GM18951 (cell line): Measurements from ENCODE around the gene CADM1.

Experiments used
- POLR2A ChIP-seq: IDR thresholded peaks from 4 replicates; pipeline ENCODE4 v1.6.1; 2011; ENCODE audit warnings: mild to moderate bottlenecking; ENCODE audit not compliant: insufficient read length, insufficient read depth; ENCODE audit errors: extremely low read depth
- in situ Hi-C: fragments of 300-500 bp; cut with MboI; formaldehyde crosslinking; loops from one replicate; pipeline ENCODE4 v1.12.0; 2022; ENCODE audit warnings: low sequenced_read_pairs, mixed read lengths, inconsistent platforms; ENCODE audit not compliant: unreplicated experiment

Gene CADM1

DNA sequence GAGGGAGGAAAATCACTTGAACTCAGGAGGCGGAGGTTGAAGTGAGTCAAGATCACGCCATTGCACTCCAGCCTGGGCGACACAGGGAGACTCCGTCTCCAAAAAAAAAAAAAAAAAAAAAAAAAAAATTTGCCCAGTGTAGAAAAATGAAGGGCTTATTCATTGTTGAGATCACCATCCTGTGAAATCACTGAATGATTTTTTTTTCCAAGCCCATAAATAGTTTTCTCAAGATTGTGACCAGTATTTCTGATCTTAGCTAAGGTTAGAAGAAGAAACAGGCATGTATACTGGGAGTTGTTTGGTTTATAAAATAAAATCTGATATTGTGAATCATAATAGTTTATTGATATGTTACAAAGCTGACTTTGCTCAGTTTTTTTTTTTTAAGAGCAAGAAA, 269.4 kb downstream of the CADM1 start:
- in situ Hi-C loops, result no loop called here
- no peak for TF ChIP-seq POLR2A

DNA sequence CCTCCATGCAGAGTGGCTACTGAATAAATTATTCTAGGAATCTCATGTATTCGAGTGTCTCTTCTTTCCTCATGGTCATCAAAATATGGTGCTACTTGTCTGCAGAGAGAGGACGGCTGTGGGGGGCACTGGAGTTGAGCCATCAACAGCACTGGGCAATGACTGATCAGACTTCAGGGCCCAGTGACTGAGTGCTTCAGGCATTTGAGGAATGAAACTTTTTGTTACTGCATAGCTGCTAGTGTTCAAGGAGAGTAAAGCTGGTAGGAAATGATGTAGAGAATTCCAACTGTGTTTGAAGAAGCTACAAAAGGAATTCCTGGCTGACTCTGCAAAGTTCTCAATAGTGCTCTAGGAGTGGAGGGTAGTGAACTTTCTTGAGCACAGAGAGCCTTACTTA, 277.7 kb downstream of the CADM1 start:
- in situ Hi-C loops, result no loop called here
- TF ChIP-seq POLR2A, result no peak

DNA sequence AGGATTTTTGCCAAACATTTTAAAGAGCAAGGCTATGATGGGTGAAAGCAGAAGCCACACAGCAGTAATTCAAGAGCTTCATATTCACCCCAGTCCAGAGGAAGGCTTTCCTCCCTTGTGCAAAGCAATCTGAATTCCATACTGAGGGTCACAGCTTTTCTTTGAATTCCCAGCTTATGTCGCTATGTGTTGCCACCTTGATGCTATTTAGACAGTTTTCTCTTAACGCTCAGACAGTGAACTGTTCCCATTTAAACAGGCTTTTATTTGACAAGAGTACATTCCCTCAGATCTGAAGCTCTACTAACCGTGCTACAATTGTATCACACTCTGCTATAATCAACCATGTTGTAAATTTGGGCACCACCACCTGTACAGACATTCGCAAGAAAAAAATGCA, 279.7 kb downstream of the CADM1 start:
- TF ChIP-seq POLR2A, result no peak
- in situ Hi-C loops, result no loop called here

DNA sequence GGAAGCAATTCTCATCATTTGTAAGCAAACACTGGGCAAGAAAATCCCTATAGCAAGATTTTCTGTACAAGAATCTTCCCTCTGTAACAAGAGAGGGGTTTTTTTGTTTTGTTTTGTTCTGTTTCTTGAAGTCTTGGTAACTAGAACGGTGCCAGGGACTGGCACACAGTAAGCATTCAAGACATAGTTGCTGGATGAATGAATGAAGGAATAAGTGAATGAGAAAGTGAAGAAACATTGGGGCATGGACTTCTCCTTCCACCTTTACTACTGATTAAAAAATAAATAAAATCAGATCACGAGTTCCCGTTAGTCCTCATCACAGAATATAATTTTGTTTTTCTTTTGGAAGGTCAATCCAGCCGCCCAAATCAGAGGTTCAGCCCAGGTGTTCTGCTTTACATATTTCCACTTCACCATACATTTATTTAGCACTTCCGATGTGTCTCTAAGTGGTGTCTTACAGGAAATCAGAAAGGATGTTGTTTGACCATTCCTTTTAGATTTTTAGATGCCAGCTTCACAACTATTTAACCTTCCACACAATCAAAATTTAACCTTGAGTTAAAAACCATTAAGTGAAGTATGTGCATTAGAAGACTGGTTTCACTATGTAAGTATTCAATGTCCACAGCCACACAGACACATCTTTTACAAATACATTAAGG, 281.2 kb downstream of the CADM1 start:
- no peak for TF ChIP-seq POLR2A
- in situ Hi-C loops, result no loop called here

DNA sequence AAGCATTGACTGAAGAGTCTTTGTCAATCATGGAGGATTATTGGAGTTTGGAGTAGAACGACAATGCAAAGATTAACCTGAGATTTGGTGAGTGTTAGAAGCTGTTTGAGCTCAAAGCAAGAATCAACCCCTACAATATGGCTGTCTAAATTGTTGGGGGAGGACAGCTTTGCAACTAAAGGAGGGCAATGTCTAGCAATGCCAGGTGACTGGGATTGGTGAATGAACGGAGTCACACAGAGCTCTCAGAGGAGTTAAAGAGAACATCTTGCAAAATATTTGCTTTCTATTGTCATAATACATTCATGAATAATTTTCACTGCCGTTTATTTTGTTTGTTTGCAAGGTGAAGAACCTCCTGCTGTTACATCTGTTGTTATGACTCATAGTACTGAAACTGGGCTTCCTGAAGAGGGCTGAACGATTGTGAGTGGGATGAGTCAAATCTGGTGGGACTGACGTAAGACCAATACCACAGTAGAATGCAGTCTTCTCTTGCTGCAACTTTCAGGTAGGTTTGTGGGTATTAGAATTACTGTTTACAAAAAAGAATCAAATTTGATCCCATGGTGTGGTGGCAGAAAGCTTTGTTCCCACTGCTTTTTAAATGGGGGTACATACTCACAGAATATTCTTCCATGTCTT, 281.9 kb downstream of the CADM1 start:
- in situ Hi-C loops, result no loop called here
- no peak for TF ChIP-seq POLR2A

DNA sequence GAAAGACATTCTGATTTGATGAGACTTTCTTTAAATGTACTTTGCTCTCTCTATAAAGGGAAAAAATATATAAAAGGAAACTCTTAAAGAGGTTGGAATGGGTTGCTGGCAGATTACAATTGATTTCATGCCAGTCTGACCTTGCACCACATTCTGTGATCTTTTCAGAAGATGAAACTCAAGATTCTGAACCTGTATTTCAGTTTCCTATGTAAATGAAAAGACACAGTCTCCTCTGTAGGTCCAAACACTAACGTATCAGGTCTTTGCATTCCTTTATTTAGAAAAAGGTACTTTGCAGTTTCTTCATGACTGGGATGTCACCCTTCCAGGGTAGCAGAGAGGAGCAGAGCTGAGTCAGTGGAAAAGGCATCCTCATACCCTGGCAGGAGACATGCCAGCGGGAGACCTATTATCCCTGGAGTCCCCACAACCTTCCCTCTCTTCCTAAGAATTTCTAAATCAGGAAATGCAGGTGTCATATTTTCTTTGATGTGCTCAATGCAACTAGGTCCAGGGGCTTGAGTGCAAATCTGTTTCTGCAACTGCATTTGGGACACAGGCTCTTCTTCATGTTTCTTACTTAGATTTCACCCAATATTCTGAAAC, 282.6 kb downstream of the CADM1 start:
- TF ChIP-seq POLR2A, result no peak
- in situ Hi-C loops, result no loop called here

DNA sequence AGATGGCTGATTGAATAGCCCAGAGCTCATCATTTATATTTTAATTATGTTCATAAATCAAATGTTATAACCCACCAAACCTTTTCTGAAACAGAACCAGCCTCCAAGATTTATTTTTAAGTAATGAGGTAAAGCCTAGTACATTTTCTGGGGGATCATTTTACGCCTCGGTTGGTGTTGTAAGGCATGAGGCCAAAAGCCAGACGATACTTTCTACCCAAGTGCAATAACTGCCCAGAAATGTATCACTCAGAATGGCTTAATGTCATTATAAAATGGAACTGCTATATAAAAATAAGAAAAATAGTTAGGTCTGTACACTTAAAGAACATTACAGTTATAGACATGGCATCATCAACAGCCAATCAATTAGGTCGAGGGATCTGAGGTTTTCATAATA, 283.3 kb downstream of the CADM1 start:
- in situ Hi-C loops, result no loop called here
- TF ChIP-seq POLR2A, result no peak

DNA sequence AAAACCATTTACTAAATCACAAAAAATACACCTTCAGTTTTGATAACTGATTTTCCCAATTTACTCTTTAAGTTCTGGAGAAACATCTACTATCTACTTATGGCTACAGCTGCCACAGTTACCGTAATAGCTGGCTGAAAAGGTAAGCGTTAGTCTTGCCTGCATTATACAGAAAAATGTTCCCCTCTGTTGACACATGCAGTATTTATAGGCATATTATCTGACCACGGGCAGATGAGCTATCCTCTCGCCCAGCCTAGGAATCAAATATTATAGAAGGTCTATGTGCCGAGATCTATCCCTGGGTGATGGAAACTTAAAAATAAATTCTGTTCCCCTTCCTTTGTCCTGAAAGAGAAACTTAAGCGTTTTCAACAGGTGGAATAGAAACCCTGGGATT, 283.8 kb downstream of the CADM1 start:
- in situ Hi-C loops, result no loop called here
- TF ChIP-seq POLR2A, result no peak

DNA sequence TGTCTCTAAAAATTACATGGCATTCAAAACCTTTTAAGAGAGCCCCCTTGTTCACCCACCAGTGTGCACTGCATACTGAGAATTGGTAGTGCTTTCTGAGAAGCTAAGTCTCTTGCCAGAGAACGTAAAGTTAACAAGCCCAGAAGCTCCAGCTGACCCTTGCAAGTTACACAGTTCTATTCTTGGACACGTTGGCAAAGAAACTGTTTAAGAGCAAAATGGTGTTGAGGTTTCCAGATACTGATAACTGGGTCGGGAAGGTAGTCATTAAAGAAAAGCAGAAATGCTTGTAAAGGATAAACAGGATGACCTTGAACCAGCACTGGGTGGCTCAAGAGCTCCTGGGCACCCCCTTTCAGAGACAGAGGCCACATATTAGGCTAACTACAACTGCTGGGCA, 284.8 kb downstream of the CADM1 start:
- in situ Hi-C loops, result no loop called here
- no peak for TF ChIP-seq POLR2A

DNA sequence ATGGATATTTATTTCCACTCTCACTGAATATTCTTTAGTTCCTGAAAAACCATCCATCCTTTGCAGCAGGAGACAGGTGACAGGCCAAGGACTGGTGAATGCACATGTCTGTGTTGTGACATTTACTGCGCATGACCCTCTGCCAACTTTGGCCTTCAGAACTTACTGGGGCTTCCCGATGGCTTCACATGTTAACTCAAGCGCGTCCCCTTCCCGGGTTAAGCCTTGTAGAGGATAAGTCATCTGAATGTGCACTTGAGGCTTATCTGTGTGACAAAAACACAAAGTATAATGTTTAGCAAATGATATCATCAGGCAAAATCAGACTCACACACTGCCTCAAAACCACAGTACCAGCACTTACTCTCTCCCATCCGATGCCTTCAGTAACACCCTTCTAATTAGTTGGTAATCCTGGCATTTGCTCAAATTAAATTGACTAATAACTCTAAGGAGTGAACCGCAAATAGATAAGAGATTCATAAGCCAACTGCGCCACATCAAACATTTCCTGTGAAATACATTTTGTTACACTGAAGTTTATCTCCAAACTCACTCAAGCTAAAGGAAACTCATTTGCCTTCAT, 286.4 kb downstream of the CADM1 start:
- TF ChIP-seq POLR2A, result no peak
- in situ Hi-C loops, result no loop called here

DNA sequence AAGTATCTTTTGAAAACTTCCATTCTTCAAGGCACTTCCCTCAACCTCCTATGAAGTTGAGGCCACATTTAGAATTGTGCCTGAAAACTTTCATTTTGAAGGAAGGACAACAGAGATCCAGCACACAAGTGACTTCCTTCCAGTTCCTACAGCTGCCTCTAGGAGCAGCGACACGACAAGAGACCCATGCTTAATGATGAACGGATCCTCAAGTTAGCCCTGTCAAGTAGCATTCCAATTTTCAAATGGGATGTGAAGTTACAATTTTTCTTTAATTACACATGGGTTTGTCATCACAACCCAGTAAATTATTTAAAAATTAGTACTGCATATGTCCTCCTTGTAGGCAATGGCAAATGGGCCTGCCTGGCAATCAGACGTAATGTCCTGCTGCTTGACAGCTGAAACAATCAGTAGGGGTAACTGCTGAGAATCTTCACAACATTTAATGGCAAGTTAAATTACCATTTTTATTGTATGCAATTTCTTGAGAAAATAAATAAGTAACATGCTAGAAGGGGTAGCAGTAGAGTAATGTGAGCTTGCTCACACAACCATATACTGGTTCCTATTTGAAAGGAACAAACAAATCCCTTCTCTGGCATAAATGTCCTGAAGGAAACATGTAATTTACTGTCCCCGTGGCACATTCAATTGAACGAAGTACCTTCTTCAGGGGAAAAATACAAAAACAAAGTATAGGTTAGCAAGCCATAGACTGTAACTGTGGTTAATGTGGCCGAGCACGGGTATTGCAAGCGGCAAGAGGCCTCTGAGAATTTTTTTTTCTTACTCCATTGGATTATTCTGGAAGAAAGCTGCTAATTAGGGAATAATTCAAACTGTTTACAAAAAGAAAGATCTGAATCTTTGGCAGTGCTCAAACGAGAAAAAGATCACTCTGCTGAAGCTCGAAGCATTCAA, 288.3 kb downstream of the CADM1 start:
- TF ChIP-seq POLR2A, result no peak
- in situ Hi-C loops, result no loop called here

DNA sequence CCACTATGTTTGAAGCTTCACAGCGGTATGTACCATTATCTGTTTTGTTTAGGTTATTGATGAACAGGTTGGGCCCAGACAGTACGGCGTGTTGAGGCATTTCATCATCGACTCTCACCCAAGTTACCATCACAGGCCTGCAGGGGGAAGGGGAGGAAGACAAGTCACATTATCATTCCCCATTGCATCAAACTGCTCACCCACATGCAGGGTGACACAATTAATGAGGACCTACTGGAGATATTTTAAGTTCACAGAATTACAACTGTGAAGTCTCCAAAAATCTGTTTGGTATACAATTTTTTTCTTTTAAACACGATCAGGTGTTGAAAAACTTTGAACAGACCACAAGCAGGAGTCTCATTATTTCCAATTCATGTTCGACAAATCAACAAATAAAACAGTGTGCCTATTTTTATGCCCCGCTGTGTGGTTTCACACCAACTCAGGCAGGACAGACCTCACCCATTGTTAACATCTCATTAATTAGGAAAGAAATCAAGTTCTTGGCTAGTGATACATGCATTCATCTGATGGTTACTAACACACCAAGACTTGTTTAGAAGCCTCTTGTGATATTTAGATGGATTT, 289.5 kb downstream of the CADM1 start:
- TF ChIP-seq POLR2A, result no peak
- in situ Hi-C loops, result no loop called here
